GM12801 (cell line): Measurements from ENCODE around the gene ITPKB.

Experiments
- CTCF ChIP-seq: IDR thresholded peaks from one replicate; pipeline ENCODE4 v1.5.1; 2011; ENCODE audit warnings: control low read depth; ENCODE audit not compliant: insufficient read length; ENCODE audit errors: extremely low read depth

The ITPKB gene

GRCh38 chr1:226642421-226642820, 96.7 kb downstream of the ITPKB start:
- TF ChIP-seq CTCF, result no peak

GRCh38 chr1:226641671-226642231, 97.3 kb downstream of the ITPKB start:
- TF ChIP-seq CTCF, result no peak

DNA sequence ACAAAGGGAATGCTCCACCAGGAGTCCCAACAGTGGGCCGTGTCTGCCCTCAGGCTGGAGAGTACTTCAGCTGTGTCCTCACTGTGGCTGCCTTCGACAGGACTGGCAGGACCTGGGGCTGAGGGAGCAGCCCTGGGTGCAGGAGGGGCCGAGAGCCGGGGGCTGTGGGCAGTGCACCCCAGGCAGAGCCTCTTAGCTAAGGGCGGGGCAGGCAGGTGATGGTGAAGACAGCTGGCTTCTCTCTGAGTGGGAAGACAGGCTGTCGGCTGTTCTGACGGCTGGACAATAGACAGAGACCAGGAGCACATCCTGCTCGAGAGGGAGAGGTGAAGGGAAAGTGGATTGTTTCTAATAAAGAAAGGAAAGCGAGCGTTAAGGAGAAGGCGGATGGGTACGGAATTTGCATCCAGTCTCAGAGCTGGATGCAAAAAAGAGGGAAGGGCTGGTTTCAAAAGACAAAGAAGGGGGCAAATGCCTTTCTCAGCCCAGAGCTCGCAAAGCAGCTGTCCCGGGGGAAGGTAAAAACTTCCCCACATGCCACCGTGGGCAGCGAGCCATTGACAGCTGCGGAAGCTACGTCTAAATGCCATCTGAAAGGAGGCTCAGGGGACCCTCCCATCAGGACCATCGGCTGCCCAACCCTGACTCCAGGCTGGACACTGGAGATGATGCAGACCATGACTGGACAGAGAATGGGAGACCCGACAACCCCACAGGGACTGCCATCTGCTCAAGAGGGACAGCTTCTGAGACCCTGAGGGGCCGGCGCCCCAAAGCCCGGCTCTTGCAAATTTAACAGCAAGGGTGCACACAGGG, 98.6 kb downstream of the ITPKB start:
- no peak for TF ChIP-seq CTCF

GRCh38 chr1:226639631-226640061, 99.4 kb downstream of the ITPKB start:
- no peak for TF ChIP-seq CTCF

- TF ChIP-seq CTCF, result no peak
Measured at GRCh38 chr1:226638608-226639007, 100.5 kb downstream of the ITPKB start.

- no peak for TF ChIP-seq CTCF
Measured at GRCh38 chr1:226638001-226638601, 101.0 kb downstream of the ITPKB start.

DNA sequence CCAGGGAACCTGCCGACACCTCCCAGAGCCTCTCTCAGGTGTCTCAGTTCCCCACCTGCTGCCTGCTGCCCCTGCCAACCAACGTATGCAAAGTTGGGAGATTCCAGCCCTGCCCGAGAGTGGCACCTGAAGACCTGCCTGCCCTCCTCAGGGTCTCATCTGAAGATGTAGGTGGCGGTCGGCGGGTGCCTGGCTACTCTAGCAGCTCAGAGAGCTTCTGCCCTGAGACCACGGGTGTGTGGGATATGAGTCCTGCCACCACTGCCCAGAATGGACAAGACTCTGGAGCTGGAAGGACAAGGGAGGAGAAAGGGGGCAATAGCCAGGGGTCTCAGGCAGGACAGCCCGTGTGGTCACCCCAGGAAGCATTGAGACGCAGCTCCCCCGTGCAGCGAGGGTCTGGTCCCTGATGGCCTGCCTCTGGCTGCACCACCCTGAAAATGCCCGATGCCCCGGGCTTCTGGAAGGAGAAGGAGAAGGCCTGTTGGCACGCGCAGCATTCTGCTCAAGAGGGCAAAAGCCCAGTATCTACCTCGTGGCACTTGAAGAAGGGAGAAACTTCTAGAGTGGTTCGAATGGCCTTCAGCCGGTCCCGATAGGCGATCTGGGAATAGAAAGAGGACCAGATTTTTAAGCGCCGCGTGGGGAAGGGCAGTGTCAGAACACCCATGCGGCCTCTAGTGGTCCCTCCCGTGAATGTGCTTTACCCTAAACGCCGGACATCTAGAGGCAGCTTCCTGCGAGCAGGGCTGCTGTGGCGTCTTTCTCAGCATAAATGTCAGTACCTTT, 101.7 kb downstream of the ITPKB start:
- no peak for TF ChIP-seq CTCF
